H9 (cell line): ENCODE data around the gene TMPRSS5. TPM values are rescaled to one million over a fixed set of nuclear protein-coding genes. Genes with fewer than 3 reads are reported as not detected.

ENCODE experiments used
- DNase-seq: peaks from one replicate; pipeline ENCODE4 v3.0.0-alpha.2; 2017
- H2AFZ ChIP-seq: one replicate; pipeline ENCODE4 v1.6.1; 2013; ENCODE audit warnings: mild to moderate bottlenecking, low read length, control low read depth, moderate library complexity
- H2AK5ac ChIP-seq: 2 replicates; pipeline ENCODE4 v1.6.1; 2013; ENCODE audit warnings: low read length, control low read depth, mixed read lengths; ENCODE audit not compliant: insufficient read length
- H2BK120ac ChIP-seq: one replicate; pipeline ENCODE4 v1.6.1; 2013; ENCODE audit warnings: low read depth, mild to moderate bottlenecking, low read length, control low read depth, inconsistent platforms; ENCODE audit not compliant: poor library complexity, severe bottlenecking
- H2BK12ac ChIP-seq: 2 replicates; pipeline ENCODE4 v1.6.1; 2013; ENCODE audit warnings: low read length, control low read depth, mixed read lengths, low read depth; ENCODE audit not compliant: insufficient read length
- H2BK15ac ChIP-seq: 2 replicates; pipeline ENCODE4 v1.6.1; 2013; ENCODE audit warnings: low read depth, low read length, control low read depth
- H2BK20ac ChIP-seq: one replicate; pipeline ENCODE4 v1.6.1; 2013; ENCODE audit warnings: low read depth, mild to moderate bottlenecking, low read length, control low read depth, inconsistent platforms; ENCODE audit not compliant: poor library complexity, severe bottlenecking
- H2BK5ac ChIP-seq: 2 replicates; pipeline ENCODE4 v1.6.1; 2013; ENCODE audit warnings: low read length, control low read depth, mixed read lengths; ENCODE audit not compliant: insufficient read length
- H3K14ac ChIP-seq: 2 replicates; pipeline ENCODE4 v1.6.1; 2013; ENCODE audit warnings: low read length, control low read depth; ENCODE audit not compliant: insufficient read depth
- H3K18ac ChIP-seq: 2 replicates; pipeline ENCODE4 v1.6.1; 2013; ENCODE audit warnings: low read depth, mild to moderate bottlenecking, mixed read lengths, low read length, control low read depth; ENCODE audit not compliant: insufficient read length
- H3K23ac ChIP-seq: 2 replicates; pipeline ENCODE4 v1.6.1; 2013; ENCODE audit warnings: low read length, control low read depth, mixed read lengths, low read depth; ENCODE audit not compliant: insufficient read length
- H3K23me2 ChIP-seq: 2 replicates; pipeline ENCODE4 v1.6.1; 2013; ENCODE audit warnings: low read depth, mild to moderate bottlenecking, mixed read lengths, low read length, control low read depth; ENCODE audit not compliant: insufficient read length, poor library complexity, severe bottlenecking
- H3K27ac ChIP-seq: 2 replicates; pipeline ENCODE4 v1.5.1; 2013; ENCODE audit warnings: low read length, control low read depth, mixed read lengths, low read depth; ENCODE audit not compliant: insufficient read length
- H3K27me3 ChIP-seq: 2 replicates; pipeline ENCODE4 v1.6.1; 2013; ENCODE audit warnings: low read length, control low read depth, inconsistent platforms; ENCODE audit not compliant: insufficient read depth
- H3K4ac ChIP-seq: 2 replicates; pipeline ENCODE4 v1.6.1; 2013; ENCODE audit warnings: low read depth, mild to moderate bottlenecking, control low read depth, inconsistent platforms, low read length, moderate library complexity
- H3K4me1 ChIP-seq: 2 replicates; pipeline ENCODE4 v1.6.1; 2013; ENCODE audit warnings: low read length, control low read depth, inconsistent platforms; ENCODE audit not compliant: insufficient read depth
- H3K4me2 ChIP-seq: 2 replicates; pipeline ENCODE4 v1.6.1; 2013; ENCODE audit warnings: low read length, control low read depth, mixed read lengths; ENCODE audit not compliant: insufficient read length, insufficient read depth
- H3K56ac ChIP-seq: 2 replicates; pipeline ENCODE4 v1.6.1; 2013; ENCODE audit warnings: low read depth, mild to moderate bottlenecking, mixed read lengths, low read length, control low read depth; ENCODE audit not compliant: insufficient read length
- H3K79me1 ChIP-seq: 2 replicates; pipeline ENCODE4 v1.6.1; 2013; ENCODE audit warnings: low read depth, mild to moderate bottlenecking, moderate library complexity, low read length, control low read depth, inconsistent platforms; ENCODE audit not compliant: insufficient read depth, poor library complexity, severe bottlenecking
- H3K79me2 ChIP-seq: 2 replicates; pipeline ENCODE4 v1.6.1; 2013; ENCODE audit warnings: low read length, control low read depth, inconsistent platforms; ENCODE audit not compliant: insufficient read depth
- H3K9ac ChIP-seq: 2 replicates; pipeline ENCODE4 v1.6.1; 2013; ENCODE audit warnings: low read length, control low read depth, mixed read lengths; ENCODE audit not compliant: insufficient read length; ENCODE audit errors: extremely low read depth
- H3K9me3 ChIP-seq: one replicate; pipeline ENCODE4 v1.6.1; 2013; ENCODE audit warnings: low read depth, low read length, inconsistent platforms; ENCODE audit not compliant: control insufficient read depth
- H3T11ph ChIP-seq: one replicate; pipeline ENCODE4 v1.6.1; 2013; ENCODE audit warnings: mild to moderate bottlenecking, low read length, control low read depth, inconsistent platforms
- H4K20me1 ChIP-seq: one replicate; pipeline ENCODE4 v1.6.1; 2013; ENCODE audit not compliant: control insufficient read depth, insufficient read length, insufficient read depth
- H4K5ac ChIP-seq: 2 replicates; pipeline ENCODE4 v1.6.1; 2013; ENCODE audit warnings: low read depth, mild to moderate bottlenecking, mixed read lengths, low read length, control low read depth; ENCODE audit not compliant: insufficient read length
- H4K8ac ChIP-seq: replicated peaks from 2 replicates; pipeline ENCODE4 v1.6.1; 2013; ENCODE audit warnings: low read length, control low read depth, mixed read lengths, low read depth; ENCODE audit not compliant: insufficient read length
- H4K91ac ChIP-seq: 2 replicates; pipeline ENCODE4 v1.6.1; 2013; ENCODE audit warnings: low read depth, mild to moderate bottlenecking, moderate library complexity, mixed read lengths, low read length, control low read depth; ENCODE audit not compliant: insufficient read length
- H3K27ac Mint-ChIP-seq, 3 experiments: 2 replicates in 2 of 3; 3 replicates in 1 of 3; pipeline ENCODE4 v1.8.0; 2020 to 2021; ENCODE audit warnings: mixed read lengths in 3 of 3, mild to moderate bottlenecking in 1 of 3, moderate library complexity in 1 of 3
- H3K27me3 Mint-ChIP-seq: 2 replicates; pipeline ENCODE4 v1.8.0; 2021; ENCODE audit warnings: low read depth, mild to moderate bottlenecking, moderate library complexity, mixed read lengths
- H3K36me3 Mint-ChIP-seq, 3 experiments: 2 replicates in 2 of 3; 3 replicates in 1 of 3; pipeline ENCODE4 v1.8.0; 2020 to 2021; ENCODE audit warnings: low read depth in 3 of 3, mixed read lengths in 3 of 3; ENCODE audit not compliant: insufficient read depth in 1 of 3
- H3K4me1 Mint-ChIP-seq, 2 experiments: 2 replicates each; pipeline ENCODE4 v1.8.0; 2020; ENCODE audit warnings: mixed read lengths in 2 of 2
- H3K4me3 Mint-ChIP-seq, 2 experiments: 2 replicates in 1 of 2; 3 replicates in 1 of 2; pipeline ENCODE4 v1.8.0; 2020 to 2021; ENCODE audit warnings: mild to moderate bottlenecking in 2 of 2, mixed read lengths in 2 of 2, moderate library complexity in 1 of 2
- H3K9me3 Mint-ChIP-seq, 2 experiments: 2 replicates in 1 of 2; 3 replicates in 1 of 2; pipeline ENCODE4 v1.8.0; 2020; ENCODE audit warnings: mild to moderate bottlenecking in 2 of 2, mixed read lengths in 2 of 2, moderate library complexity in 1 of 2
- WGBS: extraction: QIAGEN DNeasy Blood & Tissue Kit; methylation state at CpG from one replicate; pipeline ENCODE4 v1.1.7; 2013; ENCODE audit warnings: missing lambda C conversion rate, low lambda C conversion rate, mixed read lengths; ENCODE audit not compliant: insufficient read length; ENCODE audit errors: extremely low coverage; 5-methylcytosine and 5-hydroxymethylcytosine counted together
- total RNA-seq: library from RNA; stranded (reverse); gene quantifications from 2 replicates; pipeline ENCODE4 v1.2.1, GENCODE V29; 2021
- TF ChIP-seq, protein P1 (sequence below): fragments of 200-600 bp; sonication (generic); conservative IDR thresholded peaks from 3 replicates; pipeline ENCODE4 v1.8.0; 2021; ENCODE audit warnings: antibody characterized with exemption, mild to moderate bottlenecking

The TMPRSS5 gene
- total RNA-seq, 1 experiment from 2014 or later: 0.37 TPM

DNA sequence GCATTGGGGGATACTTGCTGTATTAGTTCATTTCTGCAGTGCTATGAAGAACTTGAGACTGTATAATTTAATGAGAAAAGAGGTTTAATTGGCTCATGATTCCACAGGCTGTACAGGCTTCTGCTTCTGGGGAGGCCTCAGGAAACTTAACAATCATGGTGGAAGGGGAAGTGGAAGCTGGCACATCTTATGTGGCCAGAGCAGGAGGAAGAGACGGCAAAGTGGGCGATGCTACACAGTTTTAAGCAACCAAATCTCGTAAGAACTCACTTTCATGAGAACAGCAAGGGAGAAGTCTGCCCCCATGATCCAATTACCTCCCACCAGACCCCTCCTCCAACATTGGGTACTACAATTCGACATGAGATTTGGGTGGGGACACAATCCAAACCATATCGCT lies 55.1 kb downstream of the TMPRSS5 start:
- Histone ChIP-seq H2BK12ac (no peak overlapping the region), H3K56ac (no peak overlapping the region), H3K79me1 (no peaks in the 10 kb centered on the region), H3K9me3 (peaks cover 11% of the 10 kb centered on the region), H4K5ac (no peak overlapping the region), H3K4me2 (no peak overlapping the region), H3K23ac (no peak overlapping the region), H3K18ac (no peak overlapping the region), H3T11ph (no peak overlapping the region), H3K4ac (no peak overlapping the region), H2AK5ac (no peak overlapping the region), H4K91ac (no peak overlapping the region), H2BK120ac (no peak overlapping the region), H3K27ac (no peak overlapping the region), H3K27me3 (no peaks in the 10 kb centered on the region), H3K4me1 (no peaks in the 10 kb centered on the region), H2AFZ (no peak overlapping the region), H4K20me1 (no peaks in the 10 kb centered on the region), H3K79me2 (no peaks in the 10 kb centered on the region), H2BK5ac (no peak overlapping the region), H4K8ac (no peak overlapping the region), H2BK15ac (no peak overlapping the region), H3K23me2 (no peaks in the 10 kb centered on the region), H3K14ac (no peak overlapping the region), H2BK20ac (no peak overlapping the region), H3K9ac (no peak overlapping the region)
- DNase-seq: no peak
- H3K4me3 Mint-ChIP-seq: no peak overlapping the region
- H3K9me3 Mint-ChIP-seq: peaks cover 28 to 32% of the 10 kb centered on the region in 2 experiments
- no peak overlapping the region for H3K27ac Mint-ChIP-seq
- TF ChIP-seq, protein P1, sequence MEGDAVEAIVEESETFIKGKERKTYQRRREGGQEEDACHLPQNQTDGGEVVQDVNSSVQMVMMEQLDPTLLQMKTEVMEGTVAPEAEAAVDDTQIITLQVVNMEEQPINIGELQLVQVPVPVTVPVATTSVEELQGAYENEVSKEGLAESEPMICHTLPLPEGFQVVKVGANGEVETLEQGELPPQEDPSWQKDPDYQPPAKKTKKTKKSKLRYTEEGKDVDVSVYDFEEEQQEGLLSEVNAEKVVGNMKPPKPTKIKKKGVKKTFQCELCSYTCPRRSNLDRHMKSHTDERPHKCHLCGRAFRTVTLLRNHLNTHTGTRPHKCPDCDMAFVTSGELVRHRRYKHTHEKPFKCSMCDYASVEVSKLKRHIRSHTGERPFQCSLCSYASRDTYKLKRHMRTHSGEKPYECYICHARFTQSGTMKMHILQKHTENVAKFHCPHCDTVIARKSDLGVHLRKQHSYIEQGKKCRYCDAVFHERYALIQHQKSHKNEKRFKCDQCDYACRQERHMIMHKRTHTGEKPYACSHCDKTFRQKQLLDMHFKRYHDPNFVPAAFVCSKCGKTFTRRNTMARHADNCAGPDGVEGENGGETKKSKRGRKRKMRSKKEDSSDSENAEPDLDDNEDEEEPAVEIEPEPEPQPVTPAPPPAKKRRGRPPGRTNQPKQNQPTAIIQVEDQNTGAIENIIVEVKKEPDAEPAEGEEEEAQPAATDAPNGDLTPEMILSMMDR: no peak
- H3K36me3 Mint-ChIP-seq: peaks cover 6 to 11% (median 11%) of the 10 kb centered on the region in 3 experiments
- no CpG with 5 or more reads among the region's 5 CpGs for WGBS
- peaks cover 27% of the 10 kb centered on the region for H3K27me3 Mint-ChIP-seq
- H3K4me1 Mint-ChIP-seq: no peaks in the 10 kb centered on the region
